Vein endothelial cell (primary cell): ENCODE results near the gene DTHD1. TPM values are rescaled to one million over a fixed set of nuclear protein-coding genes. Genes with fewer than 3 reads are reported as not detected.

Experiments used
- total RNA-seq: library from RNA; depleted of rRNA; stranded (reverse); fragments of >200 nt; gene quantifications from 2 replicates; pipeline ENCODE4 v1.2.3, GENCODE V29; 2012

DTHD1 gene
- total RNA-seq: not detected in 2 replicates

DNA sequence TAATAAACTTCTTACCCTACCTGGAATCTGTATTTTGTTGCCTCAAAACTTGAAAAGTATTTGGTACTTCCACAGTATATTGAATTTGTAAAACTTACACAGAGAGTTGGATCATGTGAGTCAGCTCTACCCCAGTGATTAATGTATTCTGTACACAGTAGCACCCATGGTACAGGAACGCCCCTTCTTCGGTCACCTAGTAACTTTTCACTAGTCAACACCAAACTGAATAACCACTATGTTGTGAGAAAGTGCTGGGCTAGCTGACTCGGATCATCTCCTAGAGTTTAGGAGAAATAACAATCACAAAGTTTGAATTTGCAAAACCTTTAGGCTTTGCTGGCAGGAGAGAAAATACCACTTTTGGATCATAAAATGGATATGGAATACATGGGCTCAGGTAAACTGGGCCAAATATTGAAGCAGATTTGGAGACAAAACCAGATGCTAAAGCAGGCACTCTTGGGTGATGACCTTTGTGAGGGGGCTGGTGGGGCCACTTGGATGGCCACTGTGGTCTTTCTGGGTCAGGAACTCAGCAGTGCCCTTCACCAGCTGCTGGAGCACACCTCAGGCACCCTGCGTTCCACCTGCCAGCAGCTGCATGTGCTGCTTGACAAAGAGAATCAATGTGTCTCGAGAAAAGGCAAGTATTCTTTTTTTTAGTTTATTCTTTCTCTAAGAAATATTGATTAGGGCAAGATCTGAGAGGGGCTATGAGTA is at the start of gene DTHD1:
Gene DTHD1, plus strand, starts transcription at position 233 of the 723 bp plus-strand sequence. Its CDS starts 143 bp downstream, at position 376.

DNA sequence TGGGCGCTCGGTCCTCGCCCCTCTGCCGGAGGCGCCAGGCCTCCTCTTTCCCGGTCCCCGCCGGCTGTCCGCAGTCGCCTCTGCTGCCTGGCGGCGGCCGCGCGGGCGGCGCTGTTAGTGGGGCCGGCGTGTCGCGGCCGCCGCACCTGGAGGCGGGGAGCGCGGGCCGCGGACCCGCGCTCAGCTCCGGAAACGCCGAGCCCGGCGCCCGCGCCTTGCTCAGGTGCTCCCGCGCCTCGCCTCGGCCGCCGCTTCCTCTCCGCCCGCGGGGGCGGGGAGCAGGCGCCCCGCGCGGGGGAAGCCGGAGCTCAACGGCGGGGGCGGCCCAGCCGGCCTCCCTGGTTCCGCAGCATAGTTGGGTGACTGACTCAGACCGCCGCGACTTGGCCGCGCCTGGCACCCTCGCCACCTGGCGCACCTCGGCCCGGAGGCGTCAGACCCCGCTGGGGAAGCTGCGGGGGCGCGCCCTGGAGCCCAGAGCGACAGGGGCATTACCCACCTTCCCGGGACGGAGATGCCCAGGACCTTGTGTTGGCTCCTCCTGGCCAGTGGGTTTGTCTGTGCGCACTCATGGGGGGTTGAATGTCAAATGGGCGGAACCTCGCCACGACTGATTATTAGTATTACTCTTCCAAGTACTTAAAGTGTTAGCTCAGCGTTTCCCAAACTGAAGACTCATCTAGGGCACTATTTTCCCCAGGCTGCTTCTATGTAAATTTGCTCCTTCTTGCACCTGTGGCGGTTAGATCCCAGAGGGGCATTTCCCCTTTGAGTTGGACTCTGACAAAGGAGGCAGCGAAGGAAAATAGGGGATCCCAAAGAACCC is 36.9 kb upstream of the DTHD1 start, which contains the start of gene ARAP2:
Gene ARAP2, minus strand, starts transcription at position 258 of the 826 bp plus-strand sequence. CDS start 15,028 bp downstream, outside the sequence.

Other genes starting within 250 kb of the DTHD1 start
- 0.10 TPM in 1 of 2 replicates, not detected in the other for gene ARAP2, start 37.1 kb upstream of the DTHD1 start, total RNA-seq